ENCODE data around the gene GALNT2.

The GALNT2 gene

GRCh38 chr1:230091473-230092231, 24.6 kb downstream of the GALNT2 start:
- no peak for DNase-seq (ENCODE audit: low read depth)

GRCh38 chr1:230094746-230095145, 27.7 kb downstream of the GALNT2 start:
- no peak for DNase-seq (ENCODE audit: low read depth)

- DNase-seq (ENCODE audit: low read depth), result no peak
Observed at GRCh38 chr1:230095938-230096337, 28.9 kb downstream of the GALNT2 start.

- no peak for DNase-seq (ENCODE audit: low read depth)
Observed at GRCh38 chr1:230097370-230097769, 30.3 kb downstream of the GALNT2 start.

GRCh38 chr1:230098723-230099122, 31.7 kb downstream of the GALNT2 start:
- no peak for DNase-seq (ENCODE audit: low read depth)

GRCh38 chr1:230099465-230099864, 32.4 kb downstream of the GALNT2 start:
- no peak for DNase-seq (ENCODE audit: low read depth)

- DNase-seq (ENCODE audit: low read depth), result no peak
Observed at GRCh38 chr1:230100932-230101331, 33.9 kb downstream of the GALNT2 start.

GRCh38 chr1:230101556-230101955, 34.5 kb downstream of the GALNT2 start:
- DNase-seq (ENCODE audit: low read depth), result no peak

- no peak for DNase-seq (ENCODE audit: low read depth)
Observed at GRCh38 chr1:230102046-230102445, 35.0 kb downstream of the GALNT2 start.

GRCh38 chr1:230102472-230102871, 35.4 kb downstream of the GALNT2 start:
- no peak for DNase-seq (ENCODE audit: low read depth)

- no peak for DNase-seq (ENCODE audit: low read depth)
Observed at GRCh38 chr1:230103306-230104173, 36.5 kb downstream of the GALNT2 start.

GRCh38 chr1:230104395-230105244, 37.6 kb downstream of the GALNT2 start:
- DNase-seq (ENCODE audit: low read depth), result peak; percentile 18

- DNase-seq (ENCODE audit: low read depth), result no peak
Observed at GRCh38 chr1:230105245-230105753, 38.3 kb downstream of the GALNT2 start.

GRCh38 chr1:230105754-230106625, 39.0 kb downstream of the GALNT2 start:
- DNase-seq (ENCODE audit: low read depth), result no peak

GRCh38 chr1:230107941-230108340, 40.9 kb downstream of the GALNT2 start:
- DNase-seq (ENCODE audit: low read depth), result no peak

- DNase-seq (ENCODE audit: low read depth), result no peak
Observed at GRCh38 chr1:230108580-230108979, 41.5 kb downstream of the GALNT2 start.

GRCh38 chr1:230109066-230109465, 42.0 kb downstream of the GALNT2 start:
- no peak for DNase-seq (ENCODE audit: low read depth)

- peak; percentile 10 for DNase-seq (ENCODE audit: low read depth)
Observed at GRCh38 chr1:230109895-230110667, 43.0 kb downstream of the GALNT2 start.

- DNase-seq (ENCODE audit: low read depth), result no peak
Observed at GRCh38 chr1:230110971-230111370, 43.9 kb downstream of the GALNT2 start.

- DNase-seq (ENCODE audit: low read depth), result no peak
Observed at GRCh38 chr1:230112131-230112701, 45.2 kb downstream of the GALNT2 start.

All from T follicular helper cell (primary cell).